ENCODE measurements around the gene TMEM11. TPM values are rescaled to one million over a fixed set of nuclear protein-coding genes. Genes with fewer than 3 reads are reported as not detected.
"Not testable (repeated sequence)": the region's sequence is repeated elsewhere in the genome, so short reads cannot be mapped to it uniquely, and the experiment has no call there.

Gene TMEM11
- polyA plus RNA-seq, 4 donors: 17.6 to 24.9 (median 22.3) TPM

GRCh38 chr17:21242780-21243515 lies 29.0 kb upstream of the TMEM11 start:
- no peak for DNase-seq (ENCODE audit: low read depth in 4 of 4, low spot score in 3 of 4)

DNA sequence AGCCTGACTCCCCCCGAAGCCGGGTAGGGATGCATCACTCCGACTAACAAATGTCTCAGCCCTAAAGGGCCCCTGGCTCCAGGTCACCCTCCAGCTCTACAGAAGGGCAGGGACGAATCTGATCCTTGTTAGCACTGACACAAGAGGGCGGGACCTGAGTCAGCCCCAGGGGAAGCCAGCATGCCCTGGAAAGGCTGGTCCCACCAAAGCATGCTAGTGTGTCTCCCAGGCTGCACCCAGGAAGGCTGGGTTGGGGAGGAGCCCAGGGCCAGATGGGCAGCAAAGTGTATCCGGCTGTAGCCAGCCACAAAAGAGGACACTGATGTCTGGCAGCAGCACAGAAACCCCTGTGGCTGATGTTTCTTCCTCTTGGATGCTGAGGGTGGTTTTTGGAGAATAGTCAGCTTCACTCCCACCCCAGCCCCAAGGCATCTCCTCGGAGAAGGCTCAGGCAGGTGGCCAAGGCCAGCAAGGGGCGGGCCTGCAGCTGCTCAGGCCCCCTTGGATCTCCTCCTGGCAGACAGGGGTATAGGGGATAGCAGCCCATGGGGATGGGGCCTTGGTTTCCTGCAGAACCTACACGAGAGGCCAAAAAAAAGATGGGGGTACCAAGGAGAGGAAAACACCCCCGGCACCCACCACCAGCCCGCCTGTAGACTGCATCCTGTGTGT lies 28.2 kb upstream of the TMEM11 start:
- DNase-seq (ENCODE audit: low read depth in 4 of 4, low spot score in 3 of 4): no peak

DNA sequence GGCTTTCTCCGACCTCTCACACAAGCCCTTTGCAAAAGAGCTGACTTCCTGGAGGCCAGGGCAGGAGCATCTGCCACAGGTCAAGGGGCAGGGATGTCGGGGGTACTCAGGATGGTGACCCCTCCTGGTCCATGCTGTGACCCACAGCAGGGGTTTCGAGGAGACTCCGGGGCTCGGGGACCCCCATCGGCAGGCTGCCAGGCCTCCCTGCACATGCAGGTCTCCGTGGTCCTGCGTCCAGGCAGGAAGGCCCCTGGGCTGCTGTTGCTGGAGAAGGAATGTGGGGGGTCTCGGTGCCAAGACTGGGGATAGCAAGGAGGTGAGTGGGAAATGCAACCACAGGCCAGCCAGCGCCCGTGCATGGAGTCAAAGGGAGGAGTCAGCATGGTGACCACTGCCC lies 27.6 kb upstream of the TMEM11 start:
- DNase-seq (ENCODE audit: low read depth in 4 of 4, low spot score in 3 of 4): no peak

DNA sequence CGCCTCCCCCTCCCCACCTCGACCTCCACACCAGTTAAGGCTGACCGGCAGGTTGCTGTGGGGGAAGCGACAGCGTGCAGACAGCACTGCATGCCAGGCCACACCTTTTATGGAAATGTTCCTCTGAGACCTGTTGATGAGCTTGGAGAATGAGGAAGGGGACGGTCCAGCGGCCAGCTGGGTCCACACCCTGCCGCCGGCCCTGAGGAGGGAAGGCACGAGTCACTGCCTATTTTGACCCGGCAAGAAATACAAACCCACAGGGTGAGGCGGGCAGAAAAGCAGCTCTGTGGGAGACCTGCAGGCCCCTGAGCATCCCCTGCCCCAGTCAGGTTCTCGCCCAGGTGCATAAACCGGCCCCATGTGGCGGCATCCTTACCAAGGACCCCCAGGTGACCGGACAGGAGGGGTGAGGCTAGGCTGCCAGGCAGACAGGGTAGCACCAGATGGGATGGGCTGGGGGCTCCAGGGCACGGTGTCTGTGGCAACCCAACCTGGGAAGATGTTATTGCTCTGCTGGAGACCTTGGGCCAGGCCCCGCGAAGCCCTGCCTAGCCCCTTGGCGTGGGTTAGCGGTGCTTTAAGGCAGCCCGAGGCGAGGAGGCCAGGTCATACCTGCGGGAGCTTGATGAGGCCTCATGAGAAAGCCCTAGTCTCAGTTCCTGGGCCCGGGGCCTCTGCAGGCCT lies 26.6 kb upstream of the TMEM11 start:
- no peak for DNase-seq (ENCODE audit: low read depth in 4 of 4, low spot score in 3 of 4)

- DNase-seq (ENCODE audit: low read depth in 4 of 4, low spot score in 3 of 4): no peak
These were observed 25.9 kb upstream of the TMEM11 start for GRCh38 chr17:21239680-21240368.

DNA sequence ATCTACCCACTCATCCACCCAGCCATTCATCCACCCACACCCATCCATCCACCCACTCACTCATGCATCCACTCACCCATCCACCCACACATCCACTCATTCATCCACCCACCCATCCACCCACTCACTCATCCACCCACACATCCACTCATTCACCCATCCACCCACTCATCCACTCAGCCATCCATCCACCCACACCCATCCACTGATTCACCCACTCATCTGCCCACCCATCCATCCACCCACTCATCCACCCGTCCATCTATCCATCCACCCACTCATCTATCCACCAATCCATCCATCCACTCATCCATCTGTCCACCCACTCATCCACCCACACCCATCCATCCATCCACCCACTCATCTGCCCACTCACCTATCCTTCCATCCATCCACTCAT lies 22.0 kb upstream of the TMEM11 start:
- no peak for DNase-seq (ENCODE audit: low read depth in 4 of 4, low spot score in 3 of 4)

DNA sequence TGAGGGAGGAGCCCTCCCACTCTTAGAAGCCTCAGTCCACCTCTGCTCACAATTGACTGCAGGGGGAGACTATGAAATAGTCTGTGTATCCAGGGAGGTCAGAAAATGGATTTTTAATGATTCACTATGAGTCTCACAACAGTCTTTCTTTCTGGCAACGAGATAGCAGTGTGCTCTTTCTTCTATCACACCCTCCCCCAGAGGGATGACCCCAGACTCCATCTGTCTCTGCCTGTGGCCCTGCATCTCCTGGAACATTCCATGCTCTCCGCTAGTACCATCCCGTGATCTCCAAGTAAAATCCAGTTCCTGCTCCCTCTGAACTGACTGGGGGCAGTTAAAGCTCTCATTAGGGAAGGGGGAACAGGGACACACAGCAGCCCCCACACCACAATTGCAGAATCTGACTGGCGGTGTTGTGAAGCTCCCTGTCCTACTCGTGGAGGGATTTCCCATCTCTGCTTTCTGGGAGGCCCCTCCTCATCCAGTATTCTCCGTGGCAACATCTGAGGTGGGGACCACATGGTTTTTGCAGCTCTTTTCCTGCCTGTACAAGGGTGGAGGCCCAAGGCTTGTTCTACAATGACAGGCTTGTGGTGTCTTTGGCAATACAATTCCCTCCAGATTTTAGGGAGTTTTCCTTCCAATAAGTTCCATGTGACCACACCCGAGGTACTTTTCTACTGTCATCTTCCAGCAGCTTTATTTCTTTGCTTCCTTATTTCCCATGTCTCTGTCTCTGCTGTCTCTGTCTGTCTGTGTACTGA lies 19.8 kb upstream of the TMEM11 start:
- DNase-seq (ENCODE audit: low read depth in 4 of 4, low spot score in 3 of 4): no peak

- DNase-seq (ENCODE audit: low read depth in 4 of 4, low spot score in 3 of 4): no peak
These were observed 18.2 kb upstream of the TMEM11 start for GRCh38 chr17:21232033-21232749.

GRCh38 chr17:21231533-21231932 lies 17.6 kb upstream of the TMEM11 start:
- DNase-seq (ENCODE audit: low read depth in 4 of 4, low spot score in 3 of 4): no peak

DNA sequence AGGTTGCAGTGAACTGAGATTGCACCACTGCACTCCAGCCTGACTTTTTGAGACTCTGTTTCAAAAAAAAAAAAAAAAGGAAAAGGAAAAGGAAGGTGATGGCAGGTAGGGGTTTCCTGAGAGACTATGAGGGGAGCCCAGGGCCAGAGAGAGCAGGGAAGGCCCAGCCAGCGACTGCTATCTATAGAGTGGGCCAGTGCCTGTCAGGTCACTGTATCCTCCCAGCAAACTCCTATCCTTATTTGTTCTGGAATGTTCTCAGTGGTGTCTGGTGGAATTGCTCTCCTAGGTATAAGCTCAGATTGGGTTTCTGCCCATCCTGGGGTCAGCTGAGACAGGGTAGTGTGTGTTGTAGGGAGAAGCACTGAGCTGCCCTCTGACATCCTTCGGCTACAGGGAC lies 14.9 kb upstream of the TMEM11 start:
- no peak for DNase-seq (ENCODE audit: low read depth in 4 of 4, low spot score in 3 of 4)

GRCh38 chr17:21228111-21228510 lies 14.2 kb upstream of the TMEM11 start:
- DNase-seq (ENCODE audit: low read depth in 4 of 4, low spot score in 3 of 4): no peak

DNA sequence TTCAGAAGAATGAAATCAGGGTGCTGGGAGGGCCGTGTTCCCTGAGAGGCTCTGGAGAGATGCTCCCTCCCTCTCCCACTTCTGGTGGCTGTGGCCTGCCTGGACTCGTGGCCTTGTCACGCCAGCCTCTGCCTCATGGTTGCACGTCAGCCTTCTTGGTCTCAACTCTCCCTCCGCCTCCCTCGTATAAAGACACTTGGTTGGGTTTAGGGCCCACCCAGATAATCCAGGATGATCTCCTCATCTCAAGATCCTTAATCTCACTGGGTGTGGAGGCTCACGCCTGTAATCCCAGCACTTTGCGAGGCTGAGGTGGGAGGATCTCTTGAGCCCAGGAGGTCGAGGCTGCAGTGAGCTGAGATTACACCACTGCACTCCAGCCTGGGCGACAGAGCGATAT lies 13.3 kb upstream of the TMEM11 start:
- DNase-seq (ENCODE audit: low read depth in 4 of 4, low spot score in 3 of 4): not testable (repeated sequence)

DNA sequence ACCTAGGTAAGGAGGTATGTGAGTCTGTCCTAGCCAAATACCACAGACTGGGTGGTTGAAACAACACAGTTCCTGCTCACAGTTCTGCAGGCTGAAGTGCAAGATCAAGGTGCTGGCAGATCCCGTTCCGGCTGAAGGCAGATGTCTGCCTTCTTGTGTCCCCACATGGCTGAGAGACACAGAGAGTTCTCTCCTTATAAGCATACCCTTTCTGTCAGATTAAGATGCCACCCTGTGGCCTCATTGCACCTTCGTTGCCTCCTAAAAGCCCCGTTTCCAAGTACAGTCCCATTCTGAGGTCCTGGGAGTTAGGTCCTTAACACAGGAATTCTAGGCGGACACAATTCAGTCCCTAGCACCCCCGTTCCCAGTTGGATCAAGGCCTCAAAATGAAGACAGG lies 9.1 kb upstream of the TMEM11 start:
- no peak for DNase-seq (ENCODE audit: low read depth in 4 of 4, low spot score in 3 of 4)

DNA sequence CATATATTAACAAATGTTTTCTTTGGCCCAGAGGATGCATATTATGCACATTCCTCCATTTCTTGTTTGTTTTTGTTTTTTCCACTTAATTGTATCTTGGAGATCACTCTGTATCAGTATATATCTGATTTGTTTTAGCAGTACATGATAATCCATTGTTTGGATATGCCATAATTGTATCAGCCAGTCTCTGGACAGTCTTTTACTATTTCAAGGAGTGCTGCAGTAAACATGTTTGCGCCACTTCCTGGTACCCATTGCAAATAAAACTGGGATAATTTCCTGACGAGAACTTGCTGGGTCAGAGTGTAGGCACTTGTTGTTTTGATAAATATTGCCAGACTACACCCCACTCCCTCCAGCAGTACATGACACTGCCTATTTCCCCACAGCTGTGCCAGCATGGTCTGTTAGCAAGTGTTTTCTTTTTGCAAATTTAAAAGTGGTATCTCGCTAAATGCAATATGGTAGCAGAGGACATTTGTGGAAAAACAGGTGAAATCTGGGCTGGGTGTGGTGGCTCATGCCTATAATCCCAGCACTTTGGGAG lies 4.9 kb upstream of the TMEM11 start:
- no peak for DNase-seq (ENCODE audit: low read depth in 4 of 4, low spot score in 3 of 4)

DNA sequence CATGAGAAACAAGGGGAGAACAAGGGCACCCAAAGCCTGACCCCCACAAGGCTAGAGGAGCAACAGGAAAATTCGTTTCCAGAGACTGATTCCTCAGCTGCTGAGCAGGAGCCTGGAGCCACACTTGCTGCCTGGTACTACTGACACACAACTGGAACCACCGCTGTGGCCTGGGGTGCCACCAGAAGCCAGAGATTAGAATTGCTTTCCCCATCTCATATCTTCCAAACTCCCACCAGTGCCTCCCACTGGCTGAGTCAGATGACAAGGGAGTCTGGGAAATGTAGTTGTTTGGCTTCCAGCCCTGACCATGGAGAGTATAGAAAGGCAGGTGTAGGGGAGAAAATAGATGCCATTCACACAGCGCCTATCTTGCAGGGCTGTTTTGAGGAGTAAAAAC lies 4.1 kb upstream of the TMEM11 start:
- DNase-seq (ENCODE audit: low read depth in 4 of 4, low spot score in 3 of 4): no peak

GRCh38 chr17:21217346-21217745 lies 3.4 kb upstream of the TMEM11 start:
- no peak for DNase-seq (ENCODE audit: low read depth in 4 of 4, low spot score in 3 of 4)

GRCh38 chr17:21215935-21216334 lies 2.0 kb upstream of the TMEM11 start:
- no peak for DNase-seq (ENCODE audit: low read depth in 4 of 4, low spot score in 3 of 4)

DNA sequence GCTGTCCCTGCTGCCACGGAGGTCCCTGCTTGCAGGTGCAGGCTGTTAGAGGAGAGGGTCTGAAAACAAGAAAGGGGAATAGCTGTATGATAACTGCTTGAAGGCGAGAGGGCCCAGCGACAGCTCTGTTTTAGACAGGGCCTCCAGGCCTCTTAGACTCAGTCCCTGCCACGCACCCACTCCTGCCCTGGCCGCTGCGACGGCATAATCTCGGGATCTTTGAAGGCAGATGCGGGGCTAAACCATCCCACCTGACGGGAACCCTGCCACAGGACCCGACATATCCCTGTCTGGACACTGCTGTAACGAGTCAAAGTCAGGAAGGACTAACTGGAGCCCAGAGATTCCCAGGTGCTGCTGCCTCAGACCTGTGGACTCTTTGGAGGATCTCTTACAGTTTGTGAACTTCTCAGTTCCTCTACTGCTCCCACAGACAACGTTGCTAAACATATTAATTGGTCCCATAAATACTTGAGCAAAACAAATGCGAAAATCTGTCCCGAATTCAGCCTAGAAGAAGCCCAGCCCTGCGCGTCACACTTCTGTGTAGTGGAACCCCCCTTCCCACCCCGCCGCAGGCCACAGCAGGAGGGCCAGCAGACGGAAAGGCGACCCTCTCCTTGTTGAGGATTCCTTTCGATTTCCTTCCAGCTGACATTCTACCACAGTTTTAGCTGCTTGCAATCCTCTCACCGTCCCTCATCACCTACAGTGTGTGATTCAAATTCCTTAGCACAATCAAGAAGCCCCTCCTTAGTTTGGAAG lies 998 bp upstream of the TMEM11 start:
- DNase-seq (ENCODE audit: low read depth in 4 of 4, low spot score in 3 of 4): no peak

- DNase-seq (ENCODE audit: low read depth in 4 of 4, low spot score in 3 of 4): no peak
These were observed 335 bp downstream of the TMEM11 start for GRCh38 chr17:21213638-21214014.
